Testis (tissue), 2 donors: ENCODE data around the gene PGLYRP4.

ENCODE experiments used
- POLR2A ChIP-seq: fragments of 450-650 bp; IDR thresholded peaks from one replicate; pipeline ENCODE4 v1.6.1; 2017; ENCODE audit warnings: antibody characterized with exemption, mild to moderate bottlenecking, moderate library complexity
- TF ChIP-seq, protein P1 (sequence below), 3 experiments: fragments of 450-650 bp in 2 of 3; fragments of 200-600 bp in 1 of 3; sonication (generic) in 1 of 3; IDR thresholded peaks; one replicate each; pipeline ENCODE4 v1.5.1; 2016 to 2019; ENCODE audit warnings: antibody characterized with exemption in 3 of 3, mild to moderate bottlenecking in 2 of 3, moderate library complexity in 1 of 3

DNA sequence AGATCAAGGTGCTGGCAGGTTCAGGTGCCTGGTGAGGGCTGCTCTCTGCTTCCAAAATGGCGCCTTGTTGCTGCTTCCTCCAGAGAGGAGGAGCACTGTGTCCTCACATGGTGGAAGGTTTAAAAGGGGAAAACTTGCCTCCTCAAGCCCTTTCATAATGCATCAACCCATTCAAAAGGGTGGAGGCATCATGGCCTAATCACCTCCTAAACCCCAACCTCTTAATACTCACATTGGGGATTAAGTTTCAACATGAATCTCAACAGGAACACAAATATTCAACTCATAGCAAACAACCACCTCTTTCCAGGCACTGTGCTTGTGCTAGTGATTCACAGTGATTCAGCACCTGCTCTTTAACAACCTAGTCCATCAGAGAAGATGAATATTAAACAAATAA, 22.6 kb upstream of the PGLYRP4 start:
- TF ChIP-seq, protein P1, sequence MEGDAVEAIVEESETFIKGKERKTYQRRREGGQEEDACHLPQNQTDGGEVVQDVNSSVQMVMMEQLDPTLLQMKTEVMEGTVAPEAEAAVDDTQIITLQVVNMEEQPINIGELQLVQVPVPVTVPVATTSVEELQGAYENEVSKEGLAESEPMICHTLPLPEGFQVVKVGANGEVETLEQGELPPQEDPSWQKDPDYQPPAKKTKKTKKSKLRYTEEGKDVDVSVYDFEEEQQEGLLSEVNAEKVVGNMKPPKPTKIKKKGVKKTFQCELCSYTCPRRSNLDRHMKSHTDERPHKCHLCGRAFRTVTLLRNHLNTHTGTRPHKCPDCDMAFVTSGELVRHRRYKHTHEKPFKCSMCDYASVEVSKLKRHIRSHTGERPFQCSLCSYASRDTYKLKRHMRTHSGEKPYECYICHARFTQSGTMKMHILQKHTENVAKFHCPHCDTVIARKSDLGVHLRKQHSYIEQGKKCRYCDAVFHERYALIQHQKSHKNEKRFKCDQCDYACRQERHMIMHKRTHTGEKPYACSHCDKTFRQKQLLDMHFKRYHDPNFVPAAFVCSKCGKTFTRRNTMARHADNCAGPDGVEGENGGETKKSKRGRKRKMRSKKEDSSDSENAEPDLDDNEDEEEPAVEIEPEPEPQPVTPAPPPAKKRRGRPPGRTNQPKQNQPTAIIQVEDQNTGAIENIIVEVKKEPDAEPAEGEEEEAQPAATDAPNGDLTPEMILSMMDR (IDR thresholded peaks at IDR 0.05) = no peak
- TF ChIP-seq POLR2A = no peak
